Neural crest cell (in vitro differentiated cells): ENCODE data around the gene DNAH17. TPM values are rescaled to one million over a fixed set of nuclear protein-coding genes. Genes with fewer than 3 reads are reported as not detected.

ENCODE experiments used
- DNase-seq: peaks from one replicate; pipeline ENCODE4 v3.0.0; 2021; ENCODE audit warnings: low read depth, mixed read lengths, low spot score
- H3K27ac Mint-ChIP-seq: one replicate; pipeline ENCODE4 v1.8.0; 2021; ENCODE audit warnings: mild to moderate bottlenecking, mixed read lengths; ENCODE audit not compliant: unreplicated experiment
- H3K27me3 Mint-ChIP-seq: 2 replicates; pipeline ENCODE4 v1.8.0; 2021; ENCODE audit warnings: low read depth, mild to moderate bottlenecking, mixed read lengths
- H3K36me3 Mint-ChIP-seq: 2 replicates; pipeline ENCODE4 v1.8.0; 2021; ENCODE audit warnings: low read depth, mild to moderate bottlenecking, mixed read lengths
- H3K4me1 Mint-ChIP-seq: 2 replicates; pipeline ENCODE4 v1.8.0; 2021; ENCODE audit warnings: mixed read lengths
- H3K4me3 Mint-ChIP-seq: one replicate; pipeline ENCODE4 v1.8.0; 2021; ENCODE audit warnings: mild to moderate bottlenecking, mixed read lengths
- H3K9me3 Mint-ChIP-seq: 2 replicates; pipeline ENCODE4 v1.8.0; 2021; ENCODE audit warnings: mixed read lengths
- CTCF ChIP-seq: fragments of 200-600 bp; sonication (generic); conservative IDR thresholded peaks from 2 replicates; pipeline ENCODE4 v1.5.0; 2021; ENCODE audit warnings: antibody characterized with exemption, mild to moderate bottlenecking
- total RNA-seq: library from RNA; stranded (reverse); gene quantifications from 2 replicates; pipeline ENCODE4 v1.2.1, GENCODE V29; 2021

The DNAH17 gene
- total RNA-seq, 1 donor from 2014 or later, result 0.09 TPM

GRCh38 chr17:78428025-78428575, 149.1 kb downstream of the DNAH17 start:
- H3K27ac Mint-ChIP-seq, result peak overlapping the region; percentile 92
- H3K36me3 Mint-ChIP-seq, result peaks cover 3% of the 10 kb centered on the region

GRCh38 chr17:78427140-78427539, 150.1 kb downstream of the DNAH17 start:
- H3K4me1 Mint-ChIP-seq, result peaks cover 9% of the 10 kb centered on the region
- no peak for TF ChIP-seq CTCF
- H3K4me3 Mint-ChIP-seq, result no peak overlapping the region
- H3K27ac Mint-ChIP-seq, result no peak overlapping the region
- no peaks in the 10 kb centered on the region for H3K9me3 Mint-ChIP-seq
- peaks cover 4% of the 10 kb centered on the region for H3K36me3 Mint-ChIP-seq
- DNase-seq, result no peak
- H3K27me3 Mint-ChIP-seq, result no peaks in the 10 kb centered on the region

More at GRCh38 chr17:78428025-78428575, 149.1 kb downstream of the DNAH17 start:
- no peaks in the 10 kb centered on the region for H3K9me3 Mint-ChIP-seq
- DNase-seq, result no peak
- no peak for TF ChIP-seq CTCF
- peaks cover 9% of the 10 kb centered on the region for H3K4me1 Mint-ChIP-seq
- no peaks in the 10 kb centered on the region for H3K27me3 Mint-ChIP-seq
- H3K4me3 Mint-ChIP-seq, result no peak overlapping the region

- H3K4me3 Mint-ChIP-seq, result no peak overlapping the region
- no peak for DNase-seq
These were observed 150.8 kb downstream of the DNAH17 start for GRCh38 chr17:78426293-78426879.

GRCh38 chr17:78425429-78425828, 151.8 kb downstream of the DNAH17 start:
- Mint-ChIP-seq H3K4me1 (peaks cover 9% of the 10 kb centered on the region), H3K36me3 (peaks cover 5% of the 10 kb centered on the region), H3K27me3 (no peaks in the 10 kb centered on the region), H3K27ac (no peak overlapping the region), H3K4me3 (no peak overlapping the region), H3K9me3 (no peaks in the 10 kb centered on the region)
- DNase-seq, result no peak
- no peak for TF ChIP-seq CTCF

More at GRCh38 chr17:78426293-78426879, 150.8 kb downstream of the DNAH17 start:
- H3K36me3 Mint-ChIP-seq, result peaks cover 5% of the 10 kb centered on the region
- H3K27ac Mint-ChIP-seq, result no peak overlapping the region
- no peaks in the 10 kb centered on the region for H3K27me3 Mint-ChIP-seq
- peaks cover 9% of the 10 kb centered on the region for H3K4me1 Mint-ChIP-seq
- TF ChIP-seq CTCF, result no peak
- H3K9me3 Mint-ChIP-seq, result no peaks in the 10 kb centered on the region

DNA sequence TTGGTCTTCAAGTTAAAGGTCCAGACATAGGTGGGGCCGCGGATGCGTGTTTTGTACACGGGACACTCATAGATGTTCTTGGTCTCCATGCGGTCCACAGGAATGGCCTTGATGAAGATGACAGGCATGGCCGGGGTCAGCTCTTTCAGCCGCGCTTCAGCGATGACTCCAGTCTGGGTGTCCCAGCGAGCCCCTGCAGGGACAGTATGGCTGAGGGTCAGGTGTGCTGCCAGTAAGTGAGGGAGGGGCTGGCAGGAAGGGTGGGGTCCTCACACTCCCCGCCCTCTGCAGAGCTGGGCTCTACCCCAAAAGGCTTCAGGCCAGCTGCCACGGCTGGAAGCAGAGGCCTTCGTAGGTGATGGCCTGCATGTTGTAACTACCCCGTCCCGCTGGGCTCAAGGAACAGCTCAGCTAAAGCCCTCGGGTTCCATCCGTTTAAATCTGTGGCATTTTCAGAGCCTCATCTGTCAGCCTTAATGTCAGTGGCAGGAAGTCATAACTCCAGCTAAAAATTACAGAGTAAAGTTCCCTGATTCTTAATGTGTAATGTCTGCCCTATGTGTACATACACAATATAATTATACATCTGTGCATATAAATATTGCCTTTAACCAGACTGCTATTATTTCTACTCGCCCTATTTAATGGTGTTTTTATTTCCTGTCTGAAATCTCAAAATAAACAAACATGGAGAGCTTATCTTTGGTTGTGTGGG, 153.1 kb downstream of the DNAH17 start:
- Mint-ChIP-seq H3K36me3 (peaks cover 5% of the 10 kb centered on the region), H3K4me3 (no peak overlapping the region), H3K27me3 (no peaks in the 10 kb centered on the region), H3K4me1 (peaks cover 9% of the 10 kb centered on the region), H3K9me3 (no peaks in the 10 kb centered on the region), H3K27ac (no peak overlapping the region)
- no peak for DNase-seq
- TF ChIP-seq CTCF, result no peak
